NB4 (cell line): Measurements from ENCODE around the gene PNLIPRP2.

Source experiments
- DNase-seq: peaks from one replicate; pipeline ENCODE4 v3.0.0; 2010; ENCODE audit warnings: low read depth
- H3K4me3 ChIP-seq: one replicate; pipeline ENCODE4 v1.5.1; 2011; ENCODE audit warnings: mild to moderate bottlenecking, low read depth, low read length, moderate library complexity
- CTCF ChIP-seq: IDR thresholded peaks from one replicate; pipeline ENCODE4 v1.5.1; 2012; ENCODE audit warnings: low read depth, low read length
- MYC ChIP-seq: IDR thresholded peaks from 2 replicates; pipeline ENCODE4 v1.6.1; 2011; ENCODE audit warnings: low read depth, low read length
- POLR2A ChIP-seq: IDR thresholded peaks from 2 replicates; pipeline ENCODE4 v1.6.1; 2011; ENCODE audit warnings: mild to moderate bottlenecking; ENCODE audit not compliant: insufficient read length; ENCODE audit errors: extremely low read depth
- TF ChIP-seq, protein P1 (sequence below): IDR thresholded peaks from 2 replicates; pipeline ENCODE4 v1.6.1; 2011; ENCODE audit warnings: low read depth, low read length

The PNLIPRP2 gene

GRCh38 chr10:116688741-116689495 lies 68.2 kb downstream of the PNLIPRP2 start:
- DNase-seq = no peak
- no peak overlapping the region for H3K4me3 ChIP-seq
- TF ChIP-seq MYC (no peak), CTCF (no peak), POLR2A (no peak)
- TF ChIP-seq, protein P1, sequence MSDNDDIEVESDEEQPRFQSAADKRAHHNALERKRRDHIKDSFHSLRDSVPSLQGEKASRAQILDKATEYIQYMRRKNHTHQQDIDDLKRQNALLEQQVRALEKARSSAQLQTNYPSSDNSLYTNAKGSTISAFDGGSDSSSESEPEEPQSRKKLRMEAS = no peak

DNA sequence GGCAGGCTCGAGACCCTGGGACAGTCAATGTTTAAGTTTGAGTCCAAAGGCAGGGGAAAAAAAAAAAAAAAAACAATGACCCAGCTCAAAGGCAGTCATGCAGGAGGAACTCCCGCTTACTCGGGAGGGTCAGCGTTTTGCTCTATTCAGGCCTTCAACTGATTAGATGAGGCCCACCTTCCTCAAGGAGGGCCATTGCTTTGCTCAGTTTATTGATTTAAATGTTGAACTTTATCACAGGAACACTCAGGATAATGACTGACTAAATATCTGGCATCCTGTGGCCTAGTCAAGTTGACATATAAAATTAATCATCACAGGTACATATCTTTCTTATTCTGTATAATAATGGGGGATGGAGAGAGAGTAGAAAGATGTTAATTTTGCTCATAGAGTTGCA lies 69.0 kb downstream of the PNLIPRP2 start:
- no peak overlapping the region for H3K4me3 ChIP-seq
- TF ChIP-seq, protein P1 = no peak
- TF ChIP-seq MYC = no peak
- TF ChIP-seq POLR2A = no peak
- no peak for TF ChIP-seq CTCF
- no peak for DNase-seq

- TF ChIP-seq, protein P1 = no peak
- no peak for TF ChIP-seq CTCF
- TF ChIP-seq MYC = no peak
- TF ChIP-seq POLR2A = no peak
- no peak overlapping the region for H3K4me3 ChIP-seq
- no peak for DNase-seq
Observed at GRCh38 chr10:116690356-116691322, 69.9 kb downstream of the PNLIPRP2 start.

GRCh38 chr10:116691635-116692034 lies 70.9 kb downstream of the PNLIPRP2 start:
- TF ChIP-seq, protein P1 = no peak
- H3K4me3 ChIP-seq = no peak overlapping the region
- no peak for DNase-seq

- TF ChIP-seq MYC = no peak
- TF ChIP-seq CTCF = no peak
- TF ChIP-seq, protein P1 = no peak
- TF ChIP-seq POLR2A = no peak
- no peak overlapping the region for H3K4me3 ChIP-seq
- no peak for DNase-seq
Observed at GRCh38 chr10:116692225-116692624, 71.5 kb downstream of the PNLIPRP2 start.

- TF ChIP-seq, protein P1 = no peak
- TF ChIP-seq CTCF = no peak
- TF ChIP-seq MYC = no peak
- no peak for TF ChIP-seq POLR2A
- DNase-seq = no peak
- H3K4me3 ChIP-seq = no peak overlapping the region
Observed at GRCh38 chr10:116694243-116694926, 73.6 kb downstream of the PNLIPRP2 start.
